Neutrophil (primary cell): Measurements from ENCODE around the gene DNMT3L.
A peak's percentile ranks its signal among the peaks of the same experiment; 100 is the strongest.

Experiments used
- H3K27ac ChIP-seq: fragments of 200-600 bp; sonication (generic); 2 replicates; pipeline ENCODE4 v1.5.1; 2016; ENCODE audit warnings: mild to moderate bottlenecking, moderate library complexity
- H3K27me3 ChIP-seq: fragments of 200-600 bp; sonication (generic); 2 replicates; pipeline ENCODE4 v1.6.0; 2016; ENCODE audit warnings: mild to moderate bottlenecking
- H3K36me3 ChIP-seq: fragments of 200-600 bp; sonication (generic); 2 replicates; pipeline ENCODE4 v1.5.1; 2017
- H3K4me1 ChIP-seq, 2 experiments: fragments of 200-600 bp in 1 of 2; sonication (generic) in 1 of 2; 1 replicate in 1 of 2; 2 replicates in 1 of 2; pipeline versions ENCODE4 v1.5.1 to v1.6.1; 2013 to 2016; ENCODE audit warnings: low read depth in 1 of 2, low read length in 1 of 2, mild to moderate bottlenecking in 1 of 2, moderate library complexity in 1 of 2; ENCODE audit not compliant: control insufficient read depth in 1 of 2, insufficient read depth in 1 of 2
- H3K4me3 ChIP-seq, 2 experiments: fragments of 200-600 bp in 1 of 2; sonication (generic) in 1 of 2; 1 replicate in 1 of 2; 2 replicates in 1 of 2; pipeline ENCODE4 v1.5.1; 2013 to 2016; ENCODE audit warnings: low read depth in 1 of 2, low read length in 1 of 2, mild to moderate bottlenecking in 1 of 2, moderate library complexity in 1 of 2
- H3K9me3 ChIP-seq: fragments of 200-600 bp; sonication (generic); 2 replicates; pipeline ENCODE4 v1.5.1; 2016
- CTCF ChIP-seq: fragments of 200-600 bp; sonication (generic); IDR thresholded peaks from 2 replicates; pipeline ENCODE4 v1.5.1; 2016; ENCODE audit warnings: antibody characterized with exemption

Gene DNMT3L

GRCh38 chr21:44300262-44300959 lies 38.7 kb upstream of the DNMT3L start:
- TF ChIP-seq CTCF: peak; percentile 14
- peaks cover 38% of the 10 kb centered on the region for H3K27me3 ChIP-seq
- peak overlapping the region; percentile 82 for H3K27ac ChIP-seq
- H3K36me3 ChIP-seq: no peaks in the 10 kb centered on the region
- H3K4me3 ChIP-seq: peak overlapping the region; percentile 70 to 88
- no peaks in the 10 kb centered on the region for H3K9me3 ChIP-seq
- H3K4me1 ChIP-seq: peaks cover 39 to 43% of the 10 kb centered on the region in 2 experiments

GRCh38 chr21:44299458-44300261 lies 38.0 kb upstream of the DNMT3L start, which contains the start of gene PFKL:
Gene PFKL (plus strand): TSS chr21:44300053. CDS start chr21:44300106, 53 bp downstream.
- Histone ChIP-seq H3K36me3 (no peaks in the 10 kb centered on the region), H3K27ac (peak within 1 kb of the TSS; percentile 82), H3K4me3 (peak within 1 kb of the TSS; percentile 70 to 88), H3K27me3 (peaks cover 45% of the 10 kb centered on the region), H3K9me3 (no peaks in the 10 kb centered on the region), H3K4me1 (peaks cover 39 to 43% of the 10 kb centered on the region in 2 experiments)
- TF ChIP-seq CTCF: no peak

- peak overlapping the region; percentile 70 to 88 for H3K4me3 ChIP-seq
- peaks cover 46% of the 10 kb centered on the region for H3K27me3 ChIP-seq
- TF ChIP-seq CTCF: no peak
- no peaks in the 10 kb centered on the region for H3K9me3 ChIP-seq
- peak overlapping the region; percentile 82 for H3K27ac ChIP-seq
- H3K36me3 ChIP-seq: no peaks in the 10 kb centered on the region
- H3K4me1 ChIP-seq: peaks cover 39 to 43% of the 10 kb centered on the region in 2 experiments
These were observed 37.4 kb upstream of the DNMT3L start for GRCh38 chr21:44299085-44299457.

- H3K9me3 ChIP-seq: no peaks in the 10 kb centered on the region
- H3K4me3 ChIP-seq: no peak overlapping the region
- H3K27me3 ChIP-seq: peaks cover 46% of the 10 kb centered on the region
- no peaks in the 10 kb centered on the region for H3K36me3 ChIP-seq
- H3K27ac ChIP-seq: no peak overlapping the region
- peak; percentile 15 for TF ChIP-seq CTCF
- H3K4me1 ChIP-seq: peaks cover 39 to 43% of the 10 kb centered on the region in 2 experiments
These were observed 36.6 kb upstream of the DNMT3L start for GRCh38 chr21:44298301-44298700.

GRCh38 chr21:44297525-44298290 lies 36.0 kb upstream of the DNMT3L start:
- H3K27ac ChIP-seq: no peak overlapping the region
- H3K4me1 ChIP-seq: peaks cover 38 to 40% of the 10 kb centered on the region in 2 experiments

More at GRCh38 chr21:44297525-44298290, 36.0 kb upstream of the DNMT3L start:
- Histone ChIP-seq H3K36me3 (no peaks in the 10 kb centered on the region), H3K4me3 (no peak overlapping the region), H3K9me3 (no peaks in the 10 kb centered on the region), H3K27me3 (peaks cover 46% of the 10 kb centered on the region)
- TF ChIP-seq CTCF: peak; percentile 67
